NCI-H2107 treated with DMSO at 0.1 percent for 48 hours (cell line): ENCODE measurements around the gene PTPRJ.
"Not testable (repeated sequence)": the region's sequence is repeated elsewhere in the genome, so short reads cannot be mapped to it uniquely, and the experiment has no call there.

Source experiments
- DNase-seq: peaks from one replicate; lab custom pipeline; 2025; ENCODE audit not compliant: unreplicated experiment; lab: John Stamatoyannopoulos, UW

PTPRJ gene

GRCh38 chr11:48190906-48191654 is 210.7 kb downstream of the PTPRJ start:
- not testable (repeated sequence) for DNase-seq

GRCh38 chr11:48193876-48194275 is 213.5 kb downstream of the PTPRJ start:
- DNase-seq, result no peak

GRCh38 chr11:48207881-48208280 is 227.5 kb downstream of the PTPRJ start:
- DNase-seq, result no peak

GRCh38 chr11:48210052-48210451 is 229.7 kb downstream of the PTPRJ start:
- DNase-seq, result no peak

GRCh38 chr11:48216510-48216909 is 236.2 kb downstream of the PTPRJ start, which contains the start of gene OR4B1:
Gene OR4B1 (plus strand): TSS chr11:48216810. CDS start chr11:48216810, 0 bp downstream.
- no peak for DNase-seq
